ENCODE measurements around the gene GLYATL1B.
"Not testable (repeated sequence)": the region's sequence is repeated elsewhere in the genome, so short reads cannot be mapped to it uniquely, and the experiment has no call there.

GLYATL1B gene

GRCh38 chr11:59086007-59086406 is at the start of gene GLYATL1B:
GLYATL1B (plus strand) TSS chr11:59086307; CDS start chr11:59086307, 0 bp downstream.
- DNase-seq (ENCODE audit: low read depth in 2 of 2): not testable (repeated sequence)

- DNase-seq (ENCODE audit: low read depth in 2 of 2): not testable (repeated sequence)
Observed at GRCh38 chr11:59036542-59036941, 49.6 kb upstream of the GLYATL1B start.

- not testable (repeated sequence) for DNase-seq (ENCODE audit: low read depth in 2 of 2)
Observed at GRCh38 chr11:59037434-59037833, 48.7 kb upstream of the GLYATL1B start.

GRCh38 chr11:59040607-59041006 is 45.5 kb upstream of the GLYATL1B start:
- no peak for DNase-seq (ENCODE audit: low read depth in 2 of 2)

GRCh38 chr11:59051383-59051782 is 34.7 kb upstream of the GLYATL1B start:
- DNase-seq (ENCODE audit: low read depth in 2 of 2): not testable (repeated sequence)

GRCh38 chr11:59052355-59052754 is 33.8 kb upstream of the GLYATL1B start:
- DNase-seq (ENCODE audit: low read depth in 2 of 2): not testable (repeated sequence)

- peak; percentile 75 to 81 for DNase-seq (ENCODE audit: low read depth in 2 of 2)
Observed at GRCh38 chr11:59053387-59053786, 32.7 kb upstream of the GLYATL1B start.

- DNase-seq (ENCODE audit: low read depth in 2 of 2): peak; percentile 76 to 95
Observed at GRCh38 chr11:59058120-59059033, 27.7 kb upstream of the GLYATL1B start.

GRCh38 chr11:59060096-59060495 is 26.0 kb upstream of the GLYATL1B start:
- DNase-seq (ENCODE audit: low read depth in 2 of 2): not testable (repeated sequence)

- no peak for DNase-seq (ENCODE audit: low read depth in 2 of 2)
Observed at GRCh38 chr11:59062602-59063529, 23.2 kb upstream of the GLYATL1B start.

- DNase-seq (ENCODE audit: low read depth in 2 of 2): not testable (repeated sequence)
Observed at GRCh38 chr11:59063996-59064727, 21.9 kb upstream of the GLYATL1B start.

GRCh38 chr11:59069087-59069486 is 17.0 kb upstream of the GLYATL1B start:
- no peak for DNase-seq (ENCODE audit: low read depth in 2 of 2)

- no peak for DNase-seq (ENCODE audit: low read depth in 2 of 2)
Observed at GRCh38 chr11:59076876-59077571, 9.1 kb upstream of the GLYATL1B start.

- no peak for DNase-seq (ENCODE audit: low read depth in 2 of 2)
Observed at GRCh38 chr11:59078435-59078834, 7.7 kb upstream of the GLYATL1B start.

GRCh38 chr11:59079086-59079485 is 7.0 kb upstream of the GLYATL1B start:
- no peak for DNase-seq (ENCODE audit: low read depth in 2 of 2)

- not testable (repeated sequence) for DNase-seq (ENCODE audit: low read depth in 2 of 2)
Observed at GRCh38 chr11:59080421-59080820, 5.7 kb upstream of the GLYATL1B start.

GRCh38 chr11:59081430-59082020 is 4.6 kb upstream of the GLYATL1B start:
- not testable (repeated sequence) for DNase-seq (ENCODE audit: low read depth in 2 of 2)

- DNase-seq (ENCODE audit: low read depth in 2 of 2): no peak
Observed at GRCh38 chr11:59088162-59088561, 2.1 kb downstream of the GLYATL1B start.

- not testable (repeated sequence) for DNase-seq (ENCODE audit: low read depth in 2 of 2)
Observed at GRCh38 chr11:59093576-59093975, 7.5 kb downstream of the GLYATL1B start.

- not testable (repeated sequence) for DNase-seq (ENCODE audit: low read depth in 2 of 2)
Observed at GRCh38 chr11:59095225-59095624, 9.1 kb downstream of the GLYATL1B start.
